ENCODE data around the gene SFXN3.

The SFXN3 gene

DNA sequence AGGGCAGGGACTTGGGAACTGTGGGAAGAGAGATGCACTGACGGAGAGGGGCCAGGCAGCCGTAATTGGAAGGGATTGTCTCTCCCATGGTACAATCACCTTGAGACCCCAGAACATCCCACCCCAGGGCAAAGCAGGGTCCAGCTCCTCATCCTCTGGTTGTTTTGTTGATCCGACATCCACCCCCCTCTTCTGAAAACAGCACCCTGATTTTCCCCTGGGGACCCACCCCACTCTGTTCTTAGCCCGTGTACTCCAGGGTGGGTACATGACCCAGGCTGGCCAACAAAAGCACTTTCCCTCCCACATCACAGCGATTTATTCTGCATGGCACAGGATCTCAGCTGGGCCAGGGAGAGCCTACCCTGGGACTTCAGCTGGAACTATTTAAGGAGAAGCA is 14.2 kb upstream of the SFXN3 start:
- POLR2A ChIA-PET = interaction anchor here (1.1 to 1.2 kb wide), 2 partner anchors 25 to 44 kb away, joined by 3 to 5 read pairs; no protein-coding TSS in a partner anchor
- H3K4me3 ChIP-seq (ENCODE audit: low read depth, low read length) = no peak overlapping the region
- CTCF ChIA-PET = interaction anchor here (1.5 to 7.3 kb wide), 9 partner anchors 8 to 126 kb away, joined by 3 to 803 read pairs (median 19); partner anchors contain the start of genes KAZALD1, LZTS2, MRPL43 and PDZD7
- TF ChIP-seq CTCF (IDR thresholded peaks at IDR 0.05; ENCODE audit: insufficient read depth, low read length, missing control alignments) = no peak
- DNase-seq (ENCODE audit: low read depth, low spot score) = no peak

DNA sequence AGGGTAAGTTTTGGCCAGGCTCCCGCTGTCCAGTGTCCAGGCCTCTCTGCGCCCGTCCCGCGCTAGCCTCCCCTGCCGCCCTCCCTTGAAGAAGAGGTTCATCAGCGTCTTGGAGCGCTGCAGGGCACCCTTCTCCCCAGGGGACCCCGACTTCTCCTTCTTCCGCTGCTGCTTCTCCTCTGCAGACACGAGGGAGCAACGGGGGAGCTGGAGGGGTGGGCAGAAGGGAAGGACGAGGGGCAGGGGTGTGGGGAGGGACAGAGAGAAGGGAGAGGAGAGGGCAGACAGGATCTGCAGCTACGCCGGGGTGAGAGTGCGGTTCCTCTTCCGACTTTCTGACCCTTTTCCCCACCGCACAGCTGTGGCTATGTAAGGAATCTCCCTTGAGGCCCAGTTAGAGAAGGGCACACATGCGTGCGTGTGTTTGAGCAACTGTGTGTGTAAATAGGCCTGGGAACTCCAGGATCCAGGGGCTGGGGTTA is 12.9 kb upstream of the SFXN3 start:
- no peak overlapping the region for H3K4me3 ChIP-seq (ENCODE audit: low read depth, low read length)
- CTCF ChIA-PET = interaction anchor here (1.0 to 7.3 kb wide), 15 partner anchors 7 to 482 kb away, joined by 3 to 803 read pairs (median 9); partner anchors contain the start of genes HIF1AN, KAZALD1, LZTS2 and MRPL43
- POLR2A ChIA-PET = interaction anchor here (1.1 kb wide), 1 partner anchor 26 kb away, joined by 5 read pairs; no protein-coding TSS in a partner anchor
- TF ChIP-seq CTCF (IDR thresholded peaks at IDR 0.05; ENCODE audit: insufficient read depth, low read length, missing control alignments) = no peak
- DNase-seq (ENCODE audit: low read depth, low spot score) = no peak

DNA sequence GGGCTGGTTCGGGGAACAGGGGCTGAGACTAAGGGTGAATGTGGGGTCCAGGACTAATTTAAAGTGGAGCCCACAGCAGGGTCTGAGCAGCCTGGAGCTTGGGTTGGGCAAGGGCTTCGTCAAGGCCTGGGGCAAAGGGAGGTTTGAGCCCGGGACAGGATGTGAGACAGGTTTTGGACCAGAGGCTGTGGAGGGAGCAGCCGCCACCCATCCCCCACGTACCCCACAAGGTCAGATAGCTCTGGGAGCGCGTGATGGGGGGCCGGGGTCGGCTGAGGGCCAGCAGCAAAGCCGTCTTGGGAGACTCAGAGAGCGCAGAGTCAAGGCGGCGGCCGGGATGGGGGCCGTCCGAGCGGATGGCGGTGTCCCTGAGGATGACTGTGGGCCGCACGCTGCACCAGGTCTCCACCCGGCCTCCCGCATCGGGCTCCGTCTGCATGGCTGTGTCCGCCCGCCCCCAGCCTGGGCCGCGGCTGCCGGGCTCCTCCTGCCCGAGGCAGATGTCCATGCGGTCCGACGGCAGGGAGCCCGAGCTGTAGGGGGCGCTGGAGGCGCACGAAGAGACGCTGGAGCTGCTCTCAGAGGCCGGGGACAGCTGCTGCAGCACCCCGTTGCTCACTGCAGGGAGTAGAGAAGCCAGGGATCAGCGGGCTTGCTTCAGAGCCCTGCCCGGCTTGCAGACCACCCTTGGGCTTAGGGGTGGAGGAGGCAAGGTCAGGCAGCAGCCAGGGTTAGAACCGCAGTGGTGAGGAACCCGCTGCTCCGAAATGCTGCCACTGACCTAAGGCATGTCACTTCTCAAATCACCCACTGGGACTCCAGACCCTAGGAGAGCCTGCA is 12.2 kb upstream of the SFXN3 start:
- peak; percentile 98 for TF ChIP-seq CTCF (IDR thresholded peaks at IDR 0.05; ENCODE audit: insufficient read depth, low read length, missing control alignments)
- ChIA-PET POLR2A (interaction anchor here (1.1 kb wide), 1 partner anchor 20 kb away, joined by 3 read pairs; the partner anchor contains the start of gene LZTS2), CTCF (interaction anchor here (0.7 to 7.3 kb wide), 19 partner anchors 8 to 483 kb away, joined by 3 to 803 read pairs (median 7); partner anchors contain the start of genes HIF1AN, KAZALD1, LZTS2 and MRPL43)
- no peak overlapping the region for H3K4me3 ChIP-seq (ENCODE audit: low read depth, low read length)
- no peak for DNase-seq (ENCODE audit: low read depth, low spot score)

DNA sequence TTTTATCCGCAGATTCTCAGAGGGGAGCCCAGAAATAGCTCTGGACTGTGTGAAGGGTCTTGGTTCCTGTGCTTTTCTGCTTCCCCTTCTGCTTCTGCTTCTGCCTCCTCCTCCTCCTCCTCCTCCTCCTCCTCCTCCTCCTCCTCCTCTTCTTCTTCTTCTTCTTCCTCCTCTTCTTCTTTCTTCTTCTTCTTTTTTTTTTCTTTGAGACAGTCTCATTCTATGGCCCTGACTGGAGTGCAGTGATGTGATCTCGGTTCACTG is 11.7 kb upstream of the SFXN3 start:
- TF ChIP-seq CTCF (IDR thresholded peaks at IDR 0.05; ENCODE audit: insufficient read depth, low read length, missing control alignments) = no peak
- POLR2A ChIA-PET = interaction anchor here (1.1 kb wide), 1 partner anchor 20 kb away, joined by 3 read pairs; the partner anchor contains the start of gene LZTS2
- DNase-seq (ENCODE audit: low read depth, low spot score) = no peak
- CTCF ChIA-PET = interaction anchor here (0.9 to 7.3 kb wide), 17 partner anchors 8 to 483 kb away, joined by 3 to 803 read pairs (median 8); partner anchors contain the start of genes HIF1AN, KAZALD1, LZTS2 and MRPL43
- H3K4me3 ChIP-seq (ENCODE audit: low read depth, low read length) = no peak overlapping the region

DNA sequence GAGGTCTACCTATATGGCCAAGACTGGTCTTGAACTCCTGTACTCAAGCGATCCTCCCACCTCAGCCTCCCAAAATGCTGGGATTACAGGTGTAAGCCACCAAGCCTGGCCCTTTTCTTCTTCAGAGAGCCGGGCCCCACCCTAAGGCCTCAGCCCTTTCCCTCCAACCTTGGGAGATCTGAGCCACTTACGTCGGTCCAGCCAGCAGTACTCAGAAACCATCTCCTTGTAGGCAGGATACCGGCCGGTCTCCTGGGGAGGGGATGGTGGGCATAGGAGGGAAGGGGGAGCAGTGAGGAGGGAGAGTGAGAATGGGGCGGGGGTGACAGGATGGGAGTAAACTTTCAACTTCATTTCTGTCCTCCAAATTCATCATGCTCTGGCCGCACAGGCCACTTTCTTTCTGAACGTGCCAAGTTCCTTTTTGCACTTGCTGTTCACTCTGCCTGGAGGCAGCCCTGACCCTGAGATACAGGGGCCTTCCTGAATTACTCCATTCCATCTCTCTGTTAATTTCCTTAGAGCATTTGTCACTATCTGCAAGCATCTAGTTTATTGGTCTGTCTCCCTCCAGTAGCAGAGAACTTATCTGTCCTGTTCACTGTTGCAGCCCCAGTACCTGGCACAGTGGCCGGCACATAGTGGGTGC is 10.5 kb upstream of the SFXN3 start:
- no peak for DNase-seq (ENCODE audit: low read depth, low spot score)

More for the DNA sequence above, 10.5 kb upstream of the SFXN3 start:
- ChIA-PET CTCF (interaction anchor here (0.6 to 7.3 kb wide), 9 partner anchors 10 to 527 kb away, joined by 3 to 803 read pairs (median 19); partner anchors contain the start of genes KAZALD1, LZTS2, MRPL43 and PDZD7), POLR2A (no interaction called here)
- TF ChIP-seq CTCF (IDR thresholded peaks at IDR 0.05; ENCODE audit: insufficient read depth, low read length, missing control alignments) = no peak
- no peak overlapping the region for H3K4me3 ChIP-seq (ENCODE audit: low read depth, low read length)

Measured in AG04449 (cell line).